Measurements from ENCODE around the gene KCNJ3.

DNA sequence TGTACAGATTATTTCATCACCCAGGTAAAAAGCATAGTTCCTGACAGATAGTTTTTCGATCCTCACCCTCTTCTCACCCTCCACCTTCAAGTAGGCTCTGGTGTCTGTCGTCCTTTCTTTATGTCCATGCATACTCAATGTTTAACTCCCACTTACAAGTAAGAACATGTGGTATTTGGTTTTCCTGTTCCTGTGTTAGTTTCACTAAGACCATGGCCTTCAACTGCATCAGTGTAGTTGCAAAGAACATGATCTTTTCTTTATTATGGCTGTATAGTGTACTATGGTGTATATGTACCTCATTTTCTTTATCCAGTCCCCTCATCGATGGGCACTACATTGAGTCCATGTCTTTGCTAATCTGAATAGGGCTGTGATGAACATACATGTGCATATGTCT is 184.2 kb downstream of the KCNJ3 start:
- TF ChIP-seq CTCF (IDR thresholded peaks at IDR 0.05) (no peak), POLR2AphosphoS5 (IDR thresholded peaks at IDR 0.05) (no peak), POLR2A (IDR thresholded peaks at IDR 0.05) (no peak)

Data from transverse colon (tissue), 4 donors.